ENCODE data around the gene SPOCK2.

Gene SPOCK2

DNA sequence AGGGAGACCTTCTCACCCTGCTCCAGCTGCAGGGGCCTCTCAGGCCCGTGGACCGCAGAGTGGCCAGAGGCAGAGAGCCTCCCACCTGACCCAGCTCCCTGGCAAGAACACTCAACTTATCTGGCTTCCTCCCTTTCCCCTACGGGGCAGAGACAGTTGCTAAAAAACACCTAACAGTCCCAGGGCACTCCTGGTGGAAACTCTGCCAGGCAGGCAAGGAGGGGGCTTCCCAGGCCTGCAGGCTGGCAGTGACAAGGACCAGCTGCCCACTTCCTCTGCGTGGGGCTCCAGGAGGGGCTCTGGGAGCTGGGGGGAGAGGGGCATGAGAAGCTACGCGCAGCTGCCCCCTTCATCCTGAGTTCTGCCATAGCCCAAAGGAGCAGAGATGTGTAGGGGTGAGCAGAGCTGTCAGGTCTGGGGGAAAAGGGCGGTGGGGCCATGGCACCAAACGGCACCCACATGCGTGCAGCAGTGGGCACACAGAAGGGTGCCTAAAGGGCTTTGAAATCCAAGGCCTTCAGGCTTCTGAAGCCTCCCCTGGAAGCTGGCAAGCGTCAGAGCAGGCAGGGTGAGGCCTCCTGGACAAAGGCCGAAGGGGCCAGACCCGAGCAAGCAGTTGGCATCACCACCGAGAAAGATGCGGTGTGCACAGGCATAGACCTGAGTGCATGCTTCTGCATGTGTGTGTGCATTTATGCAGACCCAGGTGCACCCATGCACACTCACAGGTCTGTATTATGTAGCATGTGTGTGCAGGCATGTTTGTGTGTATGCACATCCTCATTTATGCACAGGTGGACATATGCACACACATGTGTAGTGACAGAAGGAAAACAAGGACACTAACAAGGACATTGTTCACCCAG, 14.4 kb downstream of the SPOCK2 start:
- no peak for DNase-seq (ENCODE audit: low spot score)

DNA sequence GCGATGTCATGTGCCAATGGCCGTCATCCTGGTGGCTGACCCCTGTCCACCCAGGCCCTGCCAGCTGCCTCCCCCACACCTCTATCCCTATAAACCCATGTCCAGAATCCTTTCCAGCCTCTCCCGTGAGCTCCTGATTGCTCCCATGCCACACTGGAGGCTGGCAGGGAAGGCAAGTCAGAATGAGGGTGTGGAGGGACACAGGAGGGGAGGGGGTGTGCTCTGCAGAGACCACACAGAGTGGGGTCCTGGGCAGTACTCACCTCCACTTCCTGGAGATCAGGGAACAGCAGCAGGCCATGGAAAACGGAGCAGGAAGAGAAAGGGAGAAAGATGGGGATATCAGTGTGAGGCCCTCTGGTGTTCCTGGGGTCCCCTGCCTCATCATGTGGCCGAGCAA, 15.7 kb downstream of the SPOCK2 start:
- no peak for DNase-seq (ENCODE audit: low spot score)

DNA sequence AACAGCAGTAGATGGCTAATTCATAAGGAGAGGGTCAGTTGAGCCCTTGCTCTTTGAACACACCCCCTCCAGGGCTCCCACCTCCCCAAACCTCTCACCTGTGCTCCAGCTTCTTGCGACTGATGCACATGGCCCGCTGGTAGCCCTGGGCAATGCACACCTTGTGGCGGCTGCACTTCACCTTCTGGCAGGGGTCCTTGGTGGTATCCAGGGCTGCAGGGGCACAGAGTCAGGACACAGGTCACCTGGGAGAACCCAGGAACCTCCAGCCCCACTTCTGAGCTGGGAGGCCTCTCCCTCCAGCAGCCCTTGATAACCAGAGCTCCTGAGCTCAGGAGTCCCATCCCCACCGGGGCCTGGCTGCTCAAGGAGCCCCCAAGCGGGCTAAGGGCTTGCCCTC, 16.3 kb downstream of the SPOCK2 start:
- no peak for DNase-seq (ENCODE audit: low spot score)

DNA sequence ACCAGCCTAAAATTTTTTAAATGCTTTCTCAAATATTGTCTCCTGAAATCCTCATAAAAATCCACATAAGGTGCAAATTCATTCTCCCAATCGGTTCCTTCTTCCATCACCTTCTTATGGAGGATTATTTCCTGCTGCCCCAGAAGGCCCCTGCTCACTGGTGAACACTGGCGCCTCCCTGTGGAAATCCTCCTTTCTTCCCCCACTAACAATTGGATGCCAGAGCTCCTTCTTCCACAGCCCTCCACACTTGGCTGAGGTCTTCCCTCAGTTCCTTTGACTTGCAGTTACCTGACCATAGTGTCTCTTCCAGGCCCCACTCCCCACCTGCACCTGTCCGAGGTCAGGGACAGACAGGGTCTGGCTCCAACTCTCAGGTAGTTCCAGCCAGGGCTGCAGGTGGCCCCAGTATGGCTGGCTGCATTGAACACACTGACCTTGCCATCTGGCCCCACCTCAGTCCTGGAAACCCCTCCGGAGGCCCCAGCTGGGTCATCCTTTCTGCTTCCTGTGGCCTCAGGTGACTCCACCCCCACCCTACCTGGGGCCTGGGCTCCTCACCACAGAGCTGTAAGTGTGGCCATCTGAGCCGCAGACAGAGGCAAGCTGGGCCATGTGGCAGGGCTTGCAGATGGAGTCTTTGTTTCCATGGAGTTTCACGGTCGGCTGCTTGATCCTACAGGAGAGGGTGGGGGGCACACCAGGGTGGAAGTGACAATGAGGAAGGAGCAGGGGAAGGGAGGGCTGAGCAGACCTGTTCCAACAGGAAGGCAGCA, 18.4 kb downstream of the SPOCK2 start:
- no peak for DNase-seq (ENCODE audit: low spot score)

DNA sequence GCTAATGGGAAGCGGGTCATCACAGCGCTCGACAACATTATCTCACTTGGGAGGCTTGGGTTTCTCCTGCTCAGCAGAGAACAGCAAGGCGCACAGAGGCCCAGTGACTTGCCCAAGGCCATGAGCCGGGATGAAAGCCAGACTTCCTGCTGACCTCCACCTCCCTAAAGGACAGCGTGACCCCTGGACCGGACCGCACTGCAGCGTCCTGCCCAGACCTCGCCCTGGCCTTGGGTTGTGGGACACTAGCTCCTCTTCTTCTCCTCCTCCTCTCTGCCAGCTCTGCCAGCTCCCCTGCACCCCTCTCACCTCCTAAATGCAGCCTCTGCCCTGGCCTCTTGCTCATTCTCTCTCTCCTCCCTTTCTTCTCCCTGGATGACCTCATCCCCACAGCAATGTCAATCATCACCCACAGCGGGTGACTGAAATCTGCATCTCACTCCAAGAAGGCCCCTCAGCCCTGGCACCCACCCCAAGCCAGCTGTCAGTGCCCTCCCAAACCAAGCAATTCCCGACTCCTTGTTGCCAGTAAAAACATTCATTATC, 19.4 kb downstream of the SPOCK2 start:
- DNase-seq (ENCODE audit: low spot score): no peak

- DNase-seq (ENCODE audit: low spot score): no peak
Observed at GRCh38 chr10:72068126-72068765, 20.1 kb downstream of the SPOCK2 start.

GRCh38 chr10:72067463-72068125, 20.8 kb downstream of the SPOCK2 start:
- DNase-seq (ENCODE audit: low spot score): no peak

GRCh38 chr10:72066318-72067284, 21.8 kb downstream of the SPOCK2 start:
- no peak for DNase-seq (ENCODE audit: low spot score)

- no peak for DNase-seq (ENCODE audit: low spot score)
Observed at GRCh38 chr10:72065439-72066025, 22.8 kb downstream of the SPOCK2 start.

DNA sequence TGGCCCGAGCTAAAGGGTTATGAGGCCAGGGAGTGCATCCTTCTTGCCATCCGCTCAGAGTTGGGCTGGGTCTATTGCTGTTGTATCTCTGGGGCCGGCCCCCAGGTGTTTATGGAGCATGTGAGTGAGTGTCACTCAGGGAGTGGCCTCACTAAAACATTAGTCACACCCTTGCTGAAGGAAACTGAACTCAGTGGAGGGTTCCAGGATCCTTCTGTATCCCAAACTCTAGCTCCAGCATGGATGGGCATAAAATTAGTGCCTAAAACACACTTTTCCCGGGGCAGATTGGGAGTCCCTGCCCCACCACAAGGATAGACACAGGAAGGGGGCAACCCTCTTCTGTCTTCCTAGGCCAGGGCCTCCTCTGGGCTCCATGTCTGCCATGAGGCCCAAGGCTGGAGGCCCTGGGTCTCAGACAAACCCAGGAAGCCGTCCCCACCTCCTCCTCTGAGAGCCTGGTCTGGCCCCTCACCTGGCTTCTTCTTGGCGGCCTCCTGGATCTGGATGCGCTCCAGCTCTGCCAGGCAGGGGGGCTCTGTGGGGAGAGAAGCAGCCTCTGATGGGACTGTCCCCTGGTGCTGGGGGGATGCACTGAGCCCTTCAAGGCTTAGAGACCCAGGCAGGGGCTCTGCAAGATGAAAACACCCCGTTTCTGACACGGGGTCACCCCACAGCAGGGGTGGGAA, 24.5 kb downstream of the SPOCK2 start:
- no peak for DNase-seq (ENCODE audit: low spot score)

DNA sequence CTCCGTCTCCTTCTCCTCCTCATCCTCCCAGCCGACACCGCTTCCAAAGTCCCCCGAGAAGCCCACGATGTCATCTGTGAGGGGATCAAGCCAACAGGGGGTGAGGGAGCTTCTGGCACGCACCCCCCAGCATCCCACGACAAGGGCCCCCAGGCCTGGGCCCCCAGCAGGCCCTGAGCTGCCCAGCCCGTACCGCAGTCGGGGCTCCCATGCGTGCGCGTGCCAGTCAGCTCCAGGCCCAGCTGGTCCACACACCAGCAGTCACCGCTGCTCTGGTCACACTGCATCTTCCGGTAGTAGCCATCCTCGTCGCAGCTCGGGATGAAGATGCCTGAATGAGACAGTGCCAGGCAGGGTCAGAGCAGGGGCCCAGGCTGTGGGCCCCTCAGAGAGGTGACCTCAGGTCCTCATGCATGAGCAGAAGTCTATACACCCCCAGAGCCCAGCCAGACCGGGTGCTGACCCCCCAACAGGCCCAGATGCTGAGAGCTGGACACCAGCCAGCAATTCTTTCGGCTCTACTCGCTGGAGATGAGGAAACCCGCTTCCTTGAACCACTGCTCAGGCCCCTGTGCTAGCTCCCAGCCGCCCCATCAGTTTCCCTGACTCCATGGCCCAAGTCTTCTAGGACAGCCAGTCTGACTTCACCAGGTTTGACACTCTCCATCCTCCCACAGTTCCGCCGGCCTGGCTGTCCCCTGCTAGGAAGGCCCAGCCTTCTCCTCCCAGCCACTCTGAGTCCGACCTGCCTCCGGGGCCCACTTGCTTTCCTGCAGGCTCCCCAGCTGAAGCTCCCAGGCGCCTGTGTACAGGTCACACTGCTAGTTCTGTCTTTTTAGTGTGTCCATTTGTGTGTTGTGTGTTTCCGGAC, 25.3 kb downstream of the SPOCK2 start:
- DNase-seq (ENCODE audit: low spot score): no peak

DNA sequence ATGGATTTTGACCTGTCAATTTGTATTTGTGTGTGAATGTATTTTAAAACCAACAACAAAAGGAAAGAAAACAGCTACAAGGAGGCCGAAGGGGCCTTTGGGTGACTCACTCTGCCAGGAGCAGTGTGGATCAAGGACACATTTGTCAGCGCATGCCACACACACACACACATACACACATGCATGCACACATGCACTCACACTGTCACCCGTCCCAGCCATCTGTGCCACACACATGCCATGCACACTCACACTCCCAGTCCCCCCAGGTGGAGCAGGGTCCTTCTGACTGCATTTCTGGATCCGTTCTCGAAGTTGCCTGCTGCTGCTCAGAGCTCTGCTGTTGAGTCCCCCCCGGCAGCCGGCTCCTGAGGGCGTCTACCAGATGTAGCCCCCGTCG, 26.0 kb downstream of the SPOCK2 start:
- DNase-seq (ENCODE audit: low spot score): no peak

DNA sequence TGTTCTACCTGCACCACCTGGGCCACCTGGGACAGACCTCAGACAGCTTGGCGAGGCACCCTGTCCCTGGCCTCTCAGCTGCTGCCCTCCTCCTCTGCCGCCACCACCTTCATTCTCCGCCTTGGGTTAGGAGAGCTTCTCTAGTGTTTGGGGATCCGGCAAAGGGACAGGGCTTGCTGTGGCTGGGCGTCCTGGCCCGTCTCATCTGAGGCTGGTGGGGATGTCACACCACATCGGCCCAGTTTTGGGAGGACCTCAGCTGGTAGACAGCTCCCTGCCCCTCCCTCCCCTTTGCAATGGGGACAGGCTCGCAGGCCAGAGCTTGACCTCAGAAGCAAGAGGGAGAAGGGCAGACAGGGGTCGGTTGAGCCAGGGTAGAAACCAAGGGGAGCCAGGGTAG, 26.4 kb downstream of the SPOCK2 start:
- DNase-seq (ENCODE audit: low spot score): no peak

DNA sequence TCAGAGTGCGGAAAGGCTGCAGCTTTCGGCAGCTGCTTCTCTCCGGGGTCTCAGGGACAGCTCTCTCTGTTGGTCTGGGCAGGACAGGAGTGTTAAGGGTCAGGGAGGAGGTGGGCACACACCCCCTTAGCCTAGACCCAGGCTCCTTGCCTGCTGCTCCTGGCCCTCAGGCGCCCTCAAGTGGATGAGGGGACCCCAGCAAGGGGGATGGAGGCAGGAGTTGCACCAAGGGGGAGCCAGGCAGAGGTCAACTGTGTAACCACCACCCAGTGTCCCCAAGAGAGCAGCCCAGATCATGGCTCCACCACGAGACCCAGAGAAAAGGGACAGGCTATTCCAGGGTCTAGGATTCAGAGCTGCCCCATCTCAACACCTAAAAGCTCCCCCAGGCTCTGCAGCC, 26.9 kb downstream of the SPOCK2 start:
- no peak for DNase-seq (ENCODE audit: low spot score)

DNA sequence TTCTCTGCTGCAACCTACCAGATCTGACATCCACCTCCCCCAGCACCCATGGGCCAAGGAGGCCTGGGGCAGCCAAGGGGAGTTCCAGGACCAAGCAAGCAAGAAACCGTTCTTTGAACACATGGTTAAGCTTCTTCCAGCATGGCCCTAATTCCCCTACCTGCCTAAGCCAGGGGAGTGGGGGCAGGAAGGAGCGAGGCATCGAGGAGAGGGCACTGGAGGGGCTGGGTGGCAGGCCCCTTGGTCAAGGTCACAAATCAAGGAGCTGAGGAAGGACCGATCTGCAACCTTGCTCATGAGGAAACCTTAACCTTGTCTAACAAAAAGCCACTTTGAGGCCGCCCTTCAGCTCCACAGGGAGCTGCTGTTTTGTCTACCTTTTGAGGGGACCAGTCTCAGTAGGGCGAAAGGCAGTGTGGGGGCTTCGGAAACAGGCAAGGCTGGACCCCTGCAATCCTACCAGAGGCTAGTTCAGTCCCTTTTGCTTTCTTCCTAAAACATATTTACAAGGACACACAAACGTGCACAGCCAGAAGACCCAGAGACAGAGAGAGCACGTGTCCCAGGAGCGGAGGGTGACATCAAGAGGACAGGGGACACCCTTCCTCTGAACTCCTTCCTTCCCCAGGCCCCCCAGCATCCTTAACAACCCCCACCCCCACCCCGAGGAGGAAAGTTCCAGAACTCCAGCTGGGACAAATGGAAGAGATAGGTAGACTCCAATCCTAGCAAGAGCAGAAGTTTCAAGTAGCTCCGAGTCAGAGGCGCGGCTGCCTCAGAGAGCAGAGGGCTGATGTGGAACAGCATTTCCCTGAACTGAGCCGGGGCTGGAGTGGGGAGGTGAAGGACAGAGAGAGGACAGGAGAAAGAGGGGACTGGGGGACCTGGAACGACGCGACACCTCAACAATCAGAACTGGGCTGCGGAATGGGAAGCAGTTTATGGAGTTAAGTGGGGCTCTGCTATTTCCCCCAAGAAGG, 28.2 kb downstream of the SPOCK2 start:
- DNase-seq (ENCODE audit: low spot score): no peak

GRCh38 chr10:72058989-72059842, 29.1 kb downstream of the SPOCK2 start:
- DNase-seq (ENCODE audit: low spot score): no peak

Data from hematopoietic multipotent progenitor cell treated with erythropoietin and hydrocortisone succinate and interleukin-3 and kit ligand, for 15 days (in vitro differentiated cells).